ENCODE measurements around the gene MYOM3. TPM values are rescaled to one million over a fixed set of nuclear protein-coding genes. Genes with fewer than 3 reads are reported as not detected.
A peak's percentile ranks its signal among the peaks of the same experiment; 100 is the strongest.

MYOM3 gene
- total RNA-seq, 1 donor from 2014 or later: not detected

- peak overlapping the region; percentile 43 for H3K27ac Mint-ChIP-seq (ENCODE audit: unreplicated experiment)
- no peak overlapping the region for H3K4me3 Mint-ChIP-seq
- no peak for TF ChIP-seq CTCF (conservative IDR thresholded peaks at IDR 0.05)
- H3K4me1 Mint-ChIP-seq: peaks cover 13% of the 10 kb centered on the region
- no peaks in the 10 kb centered on the region for H3K9me3 Mint-ChIP-seq
- no peaks in the 10 kb centered on the region for H3K27me3 Mint-ChIP-seq (ENCODE audit: low read depth)
- H3K36me3 Mint-ChIP-seq (ENCODE audit: low read depth): no peaks in the 10 kb centered on the region
- DNase-seq (ENCODE audit: low read depth, low spot score): no peak
Observed at GRCh38 chr1:24103408-24103807, 8.5 kb downstream of the MYOM3 start.

GRCh38 chr1:24102961-24103360 is 9.0 kb downstream of the MYOM3 start:
- Mint-ChIP-seq H3K27ac (ENCODE audit: unreplicated experiment) (no peak overlapping the region), H3K27me3 (ENCODE audit: low read depth) (no peaks in the 10 kb centered on the region), H3K4me1 (peaks cover 13% of the 10 kb centered on the region), H3K9me3 (no peaks in the 10 kb centered on the region), H3K4me3 (no peak overlapping the region), H3K36me3 (ENCODE audit: low read depth) (no peaks in the 10 kb centered on the region)
- no peak for DNase-seq (ENCODE audit: low read depth, low spot score)
- no peak for TF ChIP-seq CTCF (conservative IDR thresholded peaks at IDR 0.05)

- Mint-ChIP-seq H3K4me3 (no peak overlapping the region), H3K4me1 (peaks cover 6% of the 10 kb centered on the region), H3K27me3 (ENCODE audit: low read depth) (no peaks in the 10 kb centered on the region), H3K27ac (ENCODE audit: unreplicated experiment) (no peak overlapping the region), H3K36me3 (ENCODE audit: low read depth) (no peaks in the 10 kb centered on the region), H3K9me3 (no peaks in the 10 kb centered on the region)
- DNase-seq (ENCODE audit: low read depth, low spot score): no peak
- no peak for TF ChIP-seq CTCF (conservative IDR thresholded peaks at IDR 0.05)
Observed at GRCh38 chr1:24101796-24102586, 9.9 kb downstream of the MYOM3 start.

GRCh38 chr1:24100945-24101737 is 10.8 kb downstream of the MYOM3 start:
- DNase-seq (ENCODE audit: low read depth, low spot score): no peak
- H3K36me3 Mint-ChIP-seq (ENCODE audit: low read depth): no peaks in the 10 kb centered on the region
- no peak overlapping the region for H3K4me3 Mint-ChIP-seq
- no peak overlapping the region for H3K27ac Mint-ChIP-seq (ENCODE audit: unreplicated experiment)
- no peak for TF ChIP-seq CTCF (conservative IDR thresholded peaks at IDR 0.05)
- no peaks in the 10 kb centered on the region for H3K9me3 Mint-ChIP-seq
- peaks cover 6% of the 10 kb centered on the region for H3K4me1 Mint-ChIP-seq
- H3K27me3 Mint-ChIP-seq (ENCODE audit: low read depth): no peaks in the 10 kb centered on the region

- Mint-ChIP-seq H3K9me3 (no peaks in the 10 kb centered on the region), H3K36me3 (ENCODE audit: low read depth) (no peaks in the 10 kb centered on the region), H3K27me3 (ENCODE audit: low read depth) (no peaks in the 10 kb centered on the region), H3K4me1 (peaks cover 6% of the 10 kb centered on the region), H3K27ac (ENCODE audit: unreplicated experiment) (peak overlapping the region; percentile 85), H3K4me3 (no peak overlapping the region)
- TF ChIP-seq CTCF (conservative IDR thresholded peaks at IDR 0.05): no peak
- no peak for DNase-seq (ENCODE audit: low read depth, low spot score)
Observed at GRCh38 chr1:24098943-24099638, 12.8 kb downstream of the MYOM3 start.

All from neural crest cell (in vitro differentiated cells).